Lung (tissue), 12 donors: ENCODE data around the gene HYAL3. TPM values are rescaled to one million over a fixed set of nuclear protein-coding genes. Genes with fewer than 3 reads are reported as not detected.

ENCODE experiments used
- ATAC-seq: fragments of 200-7000 bp; cut with Tn5 transposase; one replicate; pipeline ENCODE4 v1.9.1; 2020; ENCODE audit warnings: moderate number of reproducible peaks; ENCODE audit not compliant: insufficient read depth, low FRiP score
- DNase-seq, 3 donors: peaks; one replicate each; pipeline ENCODE4 v3.0.0-alpha.2; 2013 to 2017
- H3K27ac ChIP-seq, 2 donors: one replicate each; pipeline ENCODE4 v1.5.1; 2013; ENCODE audit warnings: mild to moderate bottlenecking in 2 of 2, moderate library complexity in 2 of 2, control low read depth in 1 of 2, inconsistent platforms in 1 of 2, low read depth in 1 of 2, low read length in 1 of 2
- H3K27me3 ChIP-seq, 3 donors: one replicate each; pipeline ENCODE4 v1.5.1; 2013; ENCODE audit warnings: low read length in 2 of 3; ENCODE audit not compliant: control insufficient read depth in 3 of 3, insufficient read depth in 3 of 3
- H3K36me3 ChIP-seq, 4 donors: one replicate each; pipeline ENCODE4 v1.5.1; 2013; ENCODE audit warnings: low read length in 4 of 4, mild to moderate bottlenecking in 1 of 4, moderate library complexity in 1 of 4; ENCODE audit not compliant: control insufficient read depth in 4 of 4, insufficient read depth in 4 of 4
- H3K4me1 ChIP-seq, 5 donors: one replicate each; pipeline ENCODE4 v1.5.1; 2013; ENCODE audit warnings: low read length in 5 of 5, mild to moderate bottlenecking in 2 of 5, moderate library complexity in 1 of 5; ENCODE audit not compliant: control insufficient read depth in 5 of 5, insufficient read depth in 5 of 5
- H3K4me3 ChIP-seq: one replicate; pipeline ENCODE4 v1.5.1; 2013; ENCODE audit warnings: mild to moderate bottlenecking, control low read depth, moderate library complexity
- H3K9ac ChIP-seq, 2 donors: one replicate each; pipeline ENCODE4 v1.5.1; 2013; ENCODE audit warnings: low read length in 2 of 2, control low read depth in 1 of 2; ENCODE audit not compliant: insufficient read depth in 1 of 2
- H3K9me3 ChIP-seq, 4 donors: one replicate each; pipeline ENCODE4 v1.5.1; 2013; ENCODE audit warnings: low read length in 3 of 4, mild to moderate bottlenecking in 1 of 4, moderate library complexity in 1 of 4; ENCODE audit not compliant: control insufficient read depth in 4 of 4, insufficient read depth in 3 of 4
- CTCF ChIP-seq: IDR thresholded peaks from 2 replicates; pipeline ENCODE4 v1.5.1; 2012; ENCODE audit warnings: mild to moderate bottlenecking; ENCODE audit errors: control extremely low read depth, extremely low read depth
- WGBS, 2 donors: extraction: QIAGEN DNeasy Blood & Tissue Kit; methylation state at CpG; one replicate each; pipeline ENCODE4 v1.1.7; 2013; 5-methylcytosine and 5-hydroxymethylcytosine counted together
- polyA plus RNA-seq, 2 donors: library from polyadenylated mRNA; stranded (reverse); fragments of 200-250 nt; gene quantifications; one replicate each; pipeline ENCODE4 v1.2.1, GENCODE V29; 2013
- total RNA-seq, 2 donors: library from RNA; depleted of rRNA in 1 of 2; stranded (reverse); fragments of >200 nt in 1 of 2; gene quantifications; one replicate each; pipeline ENCODE4 v1.2.1, GENCODE V29; 2014 to 2021
- donor health status: control.
- donor health status: control.
- donor health status: Bipolar disorder and iron deficiency.
- donor health status: healthy.
- donor health status: DM: yes; HTN: yes; CAD: no.

HYAL3 gene
- total and polyA plus RNA-seq, 4 donors = 1.4 to 4.9 (median 3.3) TPM

- ATAC-seq (peak; percentile 34), DNase-seq (peak; percentile 39 to 63 (median 60))
- H3K4me3 ChIP-seq = no peak within 1 kb of the TSS
- peaks cover 0 to 10% (median 5%) of the 10 kb centered on the region in 3 donors for H3K27me3 ChIP-seq
- peak within 1 kb of the TSS; percentile 91 to 93 for H3K27ac ChIP-seq
- H3K9ac ChIP-seq = peak within 1 kb of the TSS; percentile 66 to 83
- no peak for TF ChIP-seq CTCF
- peaks cover 0 to 65% (median 35%) of the 10 kb centered on the region in 5 donors for H3K4me1 ChIP-seq
- H3K36me3 ChIP-seq = peaks cover 0 to 1% (median 0%) of the 10 kb centered on the region in 4 donors
- 44 to 73% methylated on average over 19 to 21 of the region's 21 CpGs for WGBS, 2 donors
- no peaks in the 10 kb centered on the region for H3K9me3 ChIP-seq
These were observed 30.3 kb downstream of the HYAL3 start, which contains the start of gene SEMA3B for GRCh38 chr3:50268703-50269451. Gene SEMA3B (plus strand): TSS chr3:50269147. CDS start chr3:50269241, 94 bp downstream.

GRCh38 chr3:50268276-50268675, 30.9 kb downstream of the HYAL3 start:
- Histone ChIP-seq H3K9me3 (no peaks in the 10 kb centered on the region), H3K4me3 (no peak overlapping the region), H3K4me1 (peaks cover 0 to 68% (median 31%) of the 10 kb centered on the region in 5 donors), H3K36me3 (peaks cover 0 to 1% (median 0%) of the 10 kb centered on the region in 4 donors), H3K27me3 (peaks cover 0 to 5% (median 2%) of the 10 kb centered on the region in 3 donors), H3K27ac (peak overlapping the region; percentile 70 to 91), H3K9ac (peak overlapping the region in 1 of 2 donors; percentile 62)
- DNase-seq (peak in 1 of 3 donors; percentile 12), ATAC-seq (no peak)
- no peak for TF ChIP-seq CTCF
- WGBS, 2 donors = 41 to 79% methylated on average over 3 of the region's 3 CpGs

- WGBS, 2 donors = 13 to 15% methylated on average over 22 of the region's 22 CpGs
- no peaks in the 10 kb centered on the region for H3K9me3 ChIP-seq
- no peak for ATAC-seq
- peak overlapping the region; percentile 91 to 93 for H3K27ac ChIP-seq
- DNase-seq = peak; percentile 53 to 69 (median 63)
- H3K9ac ChIP-seq = peak overlapping the region in 1 of 2 donors; percentile 47
- H3K4me3 ChIP-seq = peak overlapping the region; percentile 23
- peaks cover 0 to 1% (median 0%) of the 10 kb centered on the region in 4 donors for H3K36me3 ChIP-seq
- peaks cover 0 to 68% (median 28%) of the 10 kb centered on the region in 5 donors for H3K4me1 ChIP-seq
- no peak for TF ChIP-seq CTCF
- no peaks in the 10 kb centered on the region for H3K27me3 ChIP-seq
These were observed 31.8 kb downstream of the HYAL3 start for GRCh38 chr3:50267280-50267913.
